NCI-H524 (cell line): ENCODE results near the gene PLPP6.
"Not testable (repeated sequence)": the region's sequence is repeated elsewhere in the genome, so short reads cannot be mapped to it uniquely, and the experiment has no call there.

ENCODE experiments used
- DNase-seq, 2 experiments: peaks; one replicate each; lab custom pipeline; 2025; lab: John Stamatoyannopoulos, UW

Gene PLPP6

GRCh38 chr9:4662108-4662988 is at the start of gene PLPP6:
Gene PLPP6, plus strand, starts transcription at chr9:4662294. Its CDS starts 82 bp downstream, at chr9:4662376.
- DNase-seq = peak; percentile 65 to 85

DNA sequence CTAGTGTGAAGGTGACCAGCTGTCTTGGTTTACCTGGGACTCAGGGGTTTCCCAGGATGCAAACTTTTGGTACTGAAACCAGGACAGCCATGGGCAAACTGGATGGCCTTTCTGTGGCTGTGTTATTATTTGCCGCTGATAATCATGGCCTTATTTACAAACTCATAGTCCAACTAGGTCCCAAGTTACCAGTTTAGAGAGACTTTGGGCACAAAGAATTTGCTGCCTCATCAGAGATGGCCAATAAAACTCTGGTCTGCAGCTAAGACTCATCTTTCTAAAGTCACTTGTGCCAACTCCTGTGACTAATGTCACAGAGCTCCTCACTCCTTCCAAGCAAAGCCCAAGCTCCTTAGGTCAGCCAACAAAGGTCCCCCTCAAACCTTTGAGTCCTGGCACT is 47.5 kb upstream of the PLPP6 start:
- DNase-seq = no peak

DNA sequence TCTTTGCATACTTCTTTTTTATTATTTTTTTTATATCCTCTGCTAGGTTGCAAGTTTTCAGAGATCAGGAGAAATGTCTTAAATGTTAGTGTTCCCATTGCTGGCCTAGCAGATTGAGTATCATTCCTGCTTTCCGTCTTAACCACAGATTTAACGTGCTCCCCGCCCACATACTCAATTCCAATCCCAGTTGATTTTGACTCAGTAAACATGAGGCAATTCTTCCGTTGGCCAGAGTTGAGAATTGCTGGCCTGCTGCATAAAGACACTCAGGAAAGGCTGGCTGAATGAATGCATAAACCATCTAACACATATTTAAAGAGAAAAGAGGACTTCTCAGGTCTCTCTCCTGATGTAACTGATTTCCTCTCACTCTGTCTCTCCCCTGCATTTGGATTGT is 46.8 kb upstream of the PLPP6 start:
- no peak for DNase-seq

DNA sequence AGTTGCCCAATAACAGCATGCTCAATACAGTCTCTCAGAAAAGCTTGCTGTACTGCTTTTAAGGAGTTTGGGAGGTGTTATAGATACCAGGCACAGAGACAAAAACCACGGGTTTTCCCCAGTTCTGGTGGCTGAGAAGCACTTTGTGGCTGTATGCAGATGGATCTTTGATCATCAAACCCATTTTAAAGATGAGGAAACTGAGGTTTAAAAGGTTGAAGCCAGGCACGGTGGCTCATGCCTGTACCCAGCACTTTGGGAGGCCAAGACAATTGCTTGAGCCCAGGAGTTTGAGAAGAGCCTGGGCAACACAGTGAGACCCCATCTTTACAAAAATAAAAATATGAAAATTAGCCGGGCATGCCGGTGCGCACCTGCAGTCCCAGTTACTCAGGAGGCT is 46.3 kb upstream of the PLPP6 start:
- no peak for DNase-seq

DNA sequence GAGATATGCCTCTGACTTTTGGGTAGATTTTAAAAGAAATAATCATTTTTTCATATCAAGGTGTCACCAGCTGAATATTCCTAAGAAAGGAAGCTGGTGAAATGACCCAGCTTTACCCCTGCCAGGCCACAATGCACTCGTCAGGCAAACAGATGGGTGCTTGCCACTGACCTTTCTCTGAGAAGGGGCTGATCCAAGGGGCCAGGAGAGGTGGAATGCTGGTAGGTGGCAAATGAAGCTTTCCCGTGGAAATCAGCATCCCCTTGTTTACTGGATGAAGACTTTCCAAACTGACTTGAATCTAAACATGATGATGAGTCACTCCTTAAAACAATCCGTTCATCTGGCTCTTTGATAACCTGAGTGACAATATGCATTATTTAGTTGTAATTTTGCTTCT is 44.3 kb upstream of the PLPP6 start:
- no peak for DNase-seq

DNA sequence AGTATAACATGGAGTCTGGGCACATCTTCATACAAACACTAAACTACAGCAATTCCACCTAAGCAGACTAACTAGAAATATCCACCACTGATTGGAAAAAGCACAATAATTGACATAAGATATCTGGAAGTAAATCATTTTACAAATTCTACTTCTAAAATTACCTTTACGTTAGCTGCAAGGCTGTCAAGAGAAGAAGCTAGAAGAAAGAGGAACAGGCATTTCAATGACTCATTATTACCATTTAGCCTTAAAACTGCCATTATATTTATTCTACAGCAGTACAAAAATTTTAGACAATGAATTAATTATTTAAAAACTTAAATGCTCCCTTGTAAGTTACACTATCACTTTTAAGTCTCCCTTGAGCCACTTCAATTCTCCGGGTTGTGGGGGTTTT is 43.4 kb upstream of the PLPP6 start:
- no peak for DNase-seq

DNA sequence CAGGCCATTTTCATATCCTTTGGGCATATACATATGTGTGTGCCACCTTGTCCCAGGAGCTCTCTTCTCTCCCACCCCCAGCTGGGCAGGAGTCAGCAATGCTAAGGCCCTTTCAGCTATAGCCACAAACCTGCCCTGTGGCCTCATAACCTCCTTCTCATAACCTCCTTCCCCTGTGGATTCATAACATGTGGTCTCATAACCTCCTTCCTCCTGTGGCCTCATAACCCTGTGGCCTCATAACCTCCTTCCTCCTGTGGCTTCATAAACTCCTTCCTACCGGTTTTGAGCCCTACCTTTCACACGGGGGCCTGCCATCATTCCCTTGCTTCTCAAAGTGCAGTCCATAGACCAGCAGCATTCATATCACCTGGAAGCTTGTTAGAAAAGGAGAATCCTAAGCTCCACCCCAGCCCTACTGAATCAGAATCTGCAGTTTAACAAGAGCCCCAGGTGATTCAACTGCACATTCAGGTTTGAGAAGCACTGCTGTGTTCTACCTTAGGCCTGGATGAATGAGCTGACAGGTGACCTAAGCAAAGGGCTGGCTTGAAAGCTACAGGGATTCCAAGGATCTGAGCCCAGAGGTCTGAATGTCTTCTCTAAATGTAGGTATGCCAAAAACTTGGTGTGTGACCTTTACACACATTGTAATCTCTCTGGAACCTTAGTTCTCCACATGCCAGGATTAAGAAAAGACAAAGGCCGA is 41.9 kb upstream of the PLPP6 start:
- DNase-seq = no peak

DNA sequence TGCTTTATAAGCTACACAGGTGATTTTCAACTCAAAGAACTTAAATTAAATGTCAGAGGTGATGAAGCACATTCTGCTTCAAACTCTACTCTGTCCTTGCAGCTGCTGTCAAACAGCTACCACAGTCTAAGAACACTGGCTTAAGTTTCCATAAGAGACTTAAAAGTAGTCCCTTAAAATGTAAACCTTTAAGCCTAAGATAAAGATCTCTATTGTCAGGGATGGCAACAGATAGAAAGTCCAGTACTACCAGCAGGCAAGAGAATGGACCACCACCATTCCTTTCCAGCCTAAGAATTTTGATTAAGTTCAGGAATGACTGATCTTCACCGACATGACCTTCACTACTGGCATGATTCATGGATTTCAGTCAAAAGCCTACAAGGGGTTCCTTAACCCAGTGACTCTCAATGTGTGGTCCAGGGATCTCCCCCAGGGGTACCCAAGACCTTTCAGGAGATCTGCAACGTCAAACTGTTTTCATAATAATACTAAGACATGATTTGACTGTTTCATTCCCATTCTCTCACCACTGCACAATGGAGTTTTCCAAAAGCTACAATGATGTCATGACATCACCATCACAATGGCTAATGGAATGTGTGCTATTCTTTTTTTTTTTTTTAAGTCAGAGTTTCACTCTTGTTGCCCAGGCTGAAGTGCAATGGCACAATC is 41.1 kb upstream of the PLPP6 start:
- no peak for DNase-seq

DNA sequence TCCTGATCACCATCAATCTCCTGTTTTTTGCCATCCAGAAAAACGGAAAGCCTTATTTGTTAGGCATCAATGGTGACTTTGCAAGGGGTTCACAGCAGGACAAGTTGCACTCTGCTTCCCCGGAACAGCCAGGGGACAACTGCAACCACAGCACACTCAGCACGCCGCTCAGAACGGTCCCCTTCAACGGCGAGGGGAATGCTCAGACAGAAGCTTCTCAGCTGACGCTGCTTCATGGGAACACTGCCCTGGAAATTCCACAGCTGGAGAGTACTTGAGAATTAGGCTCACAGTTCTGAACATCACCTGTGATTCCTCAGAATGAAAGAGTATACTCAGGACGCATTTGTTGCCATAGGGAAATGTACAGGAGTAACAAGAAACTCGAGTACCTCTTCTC is 40.1 kb upstream of the PLPP6 start:
- no peak for DNase-seq

GRCh38 chr9:4630836-4631235 is 31.3 kb upstream of the PLPP6 start:
- DNase-seq = no peak

- DNase-seq = no peak
These were observed 23.1 kb upstream of the PLPP6 start for GRCh38 chr9:4638968-4639367.

DNA sequence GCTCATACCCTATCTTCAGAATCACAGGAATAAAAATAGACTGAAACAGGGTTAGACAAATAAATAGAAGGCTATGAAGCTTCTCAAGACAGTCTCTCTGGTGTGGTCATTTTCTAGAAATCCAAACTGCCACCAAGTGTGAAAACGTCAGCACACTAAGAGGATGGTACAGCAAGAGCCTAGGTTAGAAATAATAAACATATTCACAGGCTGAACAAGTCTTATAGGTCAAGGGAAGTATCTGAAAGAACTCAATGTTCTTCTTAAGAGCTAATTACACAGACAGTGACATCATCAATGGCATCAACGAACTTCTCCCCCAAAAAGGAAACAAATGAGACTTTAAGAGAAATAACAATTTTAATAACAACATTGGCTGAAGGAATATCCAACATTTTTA is 22.7 kb upstream of the PLPP6 start:
- no peak for DNase-seq

GRCh38 chr9:4640027-4640426 is 22.1 kb upstream of the PLPP6 start:
- DNase-seq = peak; percentile 0 to 23

DNA sequence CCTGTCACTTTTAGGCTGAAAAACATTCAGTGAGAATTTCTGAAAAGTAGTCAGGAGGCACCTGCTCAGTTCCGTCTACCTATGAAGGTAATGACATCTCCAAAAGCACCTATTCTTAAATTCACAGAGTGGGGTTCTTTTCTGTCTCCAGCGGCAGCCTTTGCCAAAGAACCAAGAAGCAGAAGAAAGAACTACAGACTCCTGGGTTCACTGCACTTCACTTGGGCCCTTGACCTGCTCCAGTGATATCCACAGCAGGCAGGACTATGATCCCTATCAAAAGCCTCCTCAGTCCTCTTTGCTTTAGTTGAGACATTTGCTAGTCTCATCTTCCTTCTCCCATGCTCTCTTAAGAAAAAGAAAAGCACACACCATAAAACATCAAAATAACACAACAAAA is 19.7 kb upstream of the PLPP6 start:
- no peak for DNase-seq

GRCh38 chr9:4654084-4654483 is 8.0 kb upstream of the PLPP6 start:
- no peak for DNase-seq

DNA sequence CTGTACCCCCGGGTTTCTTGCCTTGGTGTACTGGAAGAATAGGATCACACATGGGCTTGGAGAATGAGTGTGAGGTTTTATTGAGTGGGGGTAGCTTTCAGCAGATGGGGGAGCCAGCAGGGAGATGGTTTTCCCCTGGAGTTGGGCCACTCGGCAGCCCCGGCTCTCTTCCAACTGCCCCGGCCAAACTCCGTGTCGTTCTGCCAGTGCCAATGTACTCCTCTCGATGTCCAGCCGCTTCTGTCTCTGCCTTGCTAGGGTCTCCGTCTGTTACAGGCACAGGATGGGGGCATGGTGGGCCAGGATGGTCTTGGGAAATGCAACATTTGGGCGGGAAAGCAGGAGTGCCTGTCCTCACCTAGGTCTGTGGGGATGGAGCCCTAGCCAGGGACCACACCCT is 7.6 kb upstream of the PLPP6 start:
- no peak for DNase-seq

DNA sequence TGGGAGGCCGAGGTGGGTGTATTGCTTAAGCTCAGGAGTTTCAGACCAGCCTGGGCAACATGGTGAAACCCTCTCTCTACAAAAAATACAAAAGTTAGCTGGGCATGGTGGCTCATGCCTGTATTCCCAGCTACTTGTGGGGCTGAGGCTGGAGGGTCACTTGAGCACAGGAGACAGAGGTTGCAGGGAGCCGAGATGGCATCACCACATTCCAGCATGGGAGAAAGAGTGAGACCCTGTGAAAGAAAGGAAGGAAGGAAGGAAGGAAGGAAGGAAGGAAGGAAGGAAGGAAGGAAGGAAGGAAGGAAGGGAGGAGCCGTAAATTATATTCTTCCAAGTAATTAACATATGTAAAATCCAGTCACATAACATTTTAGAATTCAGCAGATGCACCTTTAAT is 5.9 kb upstream of the PLPP6 start:
- not testable (repeated sequence) for DNase-seq

DNA sequence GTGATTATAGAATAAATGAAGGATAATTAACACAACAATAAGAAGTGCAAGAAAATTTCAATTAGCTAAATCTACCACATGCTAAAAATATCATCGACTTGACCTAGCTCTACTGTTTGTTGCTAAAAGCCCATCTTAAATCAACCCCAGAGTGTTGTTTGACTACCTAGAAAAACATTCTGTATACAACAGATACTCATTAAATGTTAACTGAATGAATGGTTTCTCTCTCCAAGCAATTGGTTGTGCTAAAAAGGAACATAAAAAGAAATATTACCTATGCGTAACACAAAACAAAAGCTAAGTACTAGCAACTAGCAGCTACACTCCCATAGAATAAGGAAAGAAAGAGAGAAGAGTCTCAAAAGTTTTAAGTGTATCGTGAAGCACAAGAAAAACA is 5.5 kb upstream of the PLPP6 start:
- no peak for DNase-seq

GRCh38 chr9:4657426-4658159 is 4.5 kb upstream of the PLPP6 start:
- no peak for DNase-seq

DNA sequence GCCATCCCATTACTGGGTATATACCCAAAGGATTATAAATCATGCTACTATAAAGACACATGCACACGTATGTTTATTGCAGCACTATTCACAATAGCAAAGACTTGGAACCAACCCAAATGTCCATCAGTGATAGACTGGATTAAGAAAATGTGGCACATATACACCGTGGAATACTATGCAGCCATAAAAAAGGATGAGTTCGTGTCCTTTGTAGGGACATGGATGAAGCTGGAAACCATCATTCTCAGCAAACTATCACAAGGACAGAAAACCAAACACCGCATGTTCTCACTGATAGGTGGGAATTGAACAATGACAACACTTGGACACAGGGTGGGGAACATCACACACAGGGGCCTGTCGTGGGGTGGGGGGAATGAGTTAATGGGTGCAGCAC is 1.4 kb upstream of the PLPP6 start:
- DNase-seq = not testable (repeated sequence)

GRCh38 chr9:4661165-4661564 is 929 bp upstream of the PLPP6 start:
- no peak for DNase-seq

DNA sequence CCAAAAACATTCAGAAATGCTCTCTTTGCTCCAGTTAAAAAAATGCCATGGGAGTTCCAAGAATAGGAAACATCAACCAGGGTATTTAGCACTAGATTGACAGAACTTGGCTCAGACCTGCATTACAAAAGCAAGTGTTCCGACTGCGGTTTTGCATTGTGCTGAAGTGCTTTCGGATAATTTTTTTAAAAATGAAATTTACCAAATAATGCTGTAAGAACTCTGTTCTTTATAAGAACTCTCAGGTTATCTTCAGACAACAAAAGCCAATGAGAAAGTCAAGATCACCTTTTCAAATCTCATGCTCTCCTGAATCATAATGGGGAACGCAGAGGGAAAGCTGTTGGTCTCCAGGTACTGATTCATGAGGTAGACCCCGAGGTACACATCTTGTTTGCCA is 483 bp upstream of the PLPP6 start:
- no peak for DNase-seq
